GM18508 (cell line): ENCODE data around the gene PRR13.
"Not testable (repeated sequence)": the region's sequence is repeated elsewhere in the genome, so short reads cannot be mapped to it uniquely, and the experiment has no call there.

Source experiments
- ATAC-seq: cut with Tn5 transposase; IDR thresholded peaks from one replicate; pipeline ENCODE4 v1.9.1; 2021; ENCODE audit warnings: moderate number of reproducible peaks; ENCODE audit not compliant: insufficient read depth, unreplicated experiment

The PRR13 gene

DNA sequence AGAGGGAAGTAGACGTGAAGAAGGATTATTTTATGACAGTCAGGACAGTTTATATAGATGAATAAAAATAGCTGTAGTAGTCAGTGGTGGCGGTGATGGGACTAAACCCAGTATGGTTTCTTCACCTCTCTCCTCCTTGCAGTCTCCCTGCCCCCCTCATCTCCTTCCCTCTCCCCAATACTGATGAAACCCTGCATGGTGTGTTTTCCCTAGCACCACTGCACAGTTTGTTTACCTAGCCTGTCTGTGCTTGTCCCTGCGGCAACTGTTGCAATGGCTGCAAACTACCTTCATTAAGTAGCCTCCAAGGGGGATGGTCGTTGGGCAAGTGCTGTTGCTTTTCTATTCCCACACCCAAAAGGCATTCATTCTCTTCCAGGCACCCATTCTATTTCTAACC, 25.1 kb downstream of the PRR13 start:
- no peak for ATAC-seq

DNA sequence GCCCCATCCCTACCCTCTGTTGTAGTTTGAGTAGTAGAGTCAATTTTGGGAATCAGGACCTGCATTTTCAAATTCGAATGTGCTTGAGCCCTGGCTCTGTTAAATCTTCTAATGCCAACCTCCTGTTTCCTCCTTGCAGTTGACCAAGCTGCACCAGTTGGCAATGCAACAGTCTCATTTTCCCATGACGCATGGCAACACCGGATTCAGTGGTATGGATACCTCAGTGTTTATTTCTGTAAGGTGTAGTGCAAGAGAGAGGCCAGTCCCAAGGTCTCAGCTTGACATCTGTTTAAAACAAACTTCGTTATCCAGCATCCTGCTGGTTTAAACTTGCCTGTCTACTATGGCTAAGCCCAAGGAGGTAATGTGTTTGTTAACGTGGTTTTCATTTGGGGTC, 25.5 kb downstream of the PRR13 start:
- ATAC-seq = no peak

DNA sequence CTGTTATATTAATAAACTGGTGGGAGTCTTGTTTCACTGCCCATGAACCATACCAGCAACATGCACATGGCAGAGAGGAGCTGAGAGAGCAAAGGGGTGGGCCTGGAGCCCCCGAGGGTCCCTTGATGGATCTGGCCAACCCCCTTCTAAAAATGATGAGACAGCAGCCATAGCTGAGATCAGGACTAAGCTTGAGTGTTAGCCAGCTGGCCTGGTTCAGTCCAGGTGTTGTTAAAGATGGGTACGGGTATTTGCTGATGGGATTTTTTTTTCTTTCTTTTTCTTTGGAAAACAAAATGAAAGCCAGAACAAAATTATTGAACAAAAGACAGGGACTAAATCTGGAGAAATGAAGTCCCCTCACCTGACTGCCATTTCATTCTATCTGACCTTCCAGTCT, 26.3 kb downstream of the PRR13 start:
- ATAC-seq = no peak

DNA sequence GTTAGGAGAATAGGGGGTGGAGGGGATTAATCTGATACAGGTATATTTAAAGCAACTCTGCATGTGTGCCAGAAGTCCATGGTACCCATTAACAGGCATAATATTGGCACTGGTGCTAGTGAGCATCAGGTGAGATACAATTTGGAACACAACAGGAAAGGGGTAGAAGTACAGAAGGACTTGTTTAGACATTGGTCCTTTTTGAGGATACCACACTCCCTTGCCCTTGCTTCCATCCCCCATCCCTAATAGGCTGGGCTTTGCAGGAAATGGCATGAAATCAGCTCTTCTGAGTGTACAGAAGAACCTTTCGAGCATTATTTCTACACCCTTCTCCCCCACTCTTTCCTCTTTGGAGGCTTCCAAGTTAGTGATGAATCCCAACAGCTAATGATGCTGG, 26.7 kb downstream of the PRR13 start:
- no peak for ATAC-seq

DNA sequence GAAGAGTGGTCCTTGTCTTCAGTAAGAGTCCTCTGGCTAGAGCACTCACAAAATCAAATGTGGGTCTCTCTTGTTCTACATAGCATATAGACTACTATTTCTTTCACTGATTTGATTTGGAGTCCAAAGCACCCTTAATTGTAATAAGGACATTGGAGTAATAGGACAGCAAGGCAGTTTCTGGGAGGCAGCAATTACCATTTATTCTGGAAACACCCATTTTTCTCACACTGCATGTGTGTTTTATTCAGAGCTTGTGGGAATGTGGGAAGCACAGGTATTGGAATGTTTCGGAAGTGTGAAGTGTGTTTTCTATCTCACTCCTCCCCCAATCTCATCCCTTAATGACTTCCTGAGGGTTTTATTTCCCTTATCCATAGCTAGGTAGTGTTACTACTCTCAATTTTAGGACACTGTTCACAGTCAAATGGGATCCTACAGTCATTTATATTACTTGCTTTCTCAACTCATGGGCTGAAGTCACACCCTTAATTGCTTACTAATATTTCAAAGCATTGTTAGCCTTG, 30.6 kb downstream of the PRR13 start:
- no peak for ATAC-seq

DNA sequence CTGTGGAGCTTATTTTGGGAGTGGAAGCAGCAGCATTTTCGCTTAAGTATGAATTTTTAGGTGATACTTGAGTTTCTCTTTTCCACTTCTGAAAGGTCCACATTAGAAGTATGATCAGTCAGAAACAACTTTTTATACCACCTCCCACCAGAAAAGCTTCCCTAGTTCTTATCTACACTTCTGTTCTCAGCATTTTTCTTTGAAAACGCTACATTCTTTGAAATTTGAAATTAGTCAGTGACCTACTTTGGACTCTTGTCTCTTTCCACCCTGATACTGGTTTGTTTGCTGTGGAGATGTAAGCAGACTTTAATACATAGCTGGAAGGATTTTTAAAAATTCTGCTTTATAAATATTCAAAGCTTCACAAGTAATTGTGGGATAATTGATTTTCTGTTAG, 32.5 kb downstream of the PRR13 start:
- no peak for ATAC-seq

DNA sequence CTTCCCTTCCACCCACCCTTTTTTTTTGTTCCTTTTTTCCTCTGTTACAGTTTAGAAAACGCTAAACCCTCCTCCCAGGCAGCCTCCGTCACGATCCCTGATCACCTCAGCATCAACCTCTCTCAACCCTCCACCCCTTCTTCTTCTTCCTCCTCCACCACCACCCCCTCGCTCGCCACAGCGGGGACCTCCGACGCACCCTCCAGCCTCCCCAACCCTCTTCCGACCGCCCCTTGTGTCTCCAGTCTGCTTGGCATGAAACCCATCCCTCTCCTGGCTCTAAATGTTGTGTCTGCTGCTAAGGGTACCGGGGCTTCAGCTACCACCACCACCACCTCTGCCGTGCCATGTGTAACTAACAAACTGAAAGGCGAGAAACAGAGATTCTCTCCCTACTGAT, 33.3 kb downstream of the PRR13 start:
- no peak for ATAC-seq

DNA sequence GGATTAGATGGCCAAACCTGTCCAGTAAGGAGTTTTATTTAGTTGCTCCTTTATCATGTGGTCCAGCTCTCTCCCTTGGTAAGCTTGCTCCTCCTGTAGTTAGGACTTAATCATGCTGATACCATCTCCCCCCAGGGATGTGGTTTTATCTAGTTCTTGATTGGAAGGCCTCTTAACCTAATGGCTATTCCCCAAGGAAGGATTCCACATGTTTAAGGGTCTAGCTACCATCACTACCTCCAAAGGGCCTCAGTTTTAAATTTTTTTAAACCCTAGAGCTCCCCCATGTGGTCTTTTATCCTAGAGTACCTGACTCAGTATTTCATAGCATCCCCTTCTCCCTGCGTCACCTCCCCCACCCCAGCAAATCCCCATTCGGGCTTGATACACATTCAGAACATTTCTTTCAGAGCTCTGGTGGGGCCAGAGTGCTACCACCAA, 35.3 kb downstream of the PRR13 start:
- ATAC-seq = no peak

DNA sequence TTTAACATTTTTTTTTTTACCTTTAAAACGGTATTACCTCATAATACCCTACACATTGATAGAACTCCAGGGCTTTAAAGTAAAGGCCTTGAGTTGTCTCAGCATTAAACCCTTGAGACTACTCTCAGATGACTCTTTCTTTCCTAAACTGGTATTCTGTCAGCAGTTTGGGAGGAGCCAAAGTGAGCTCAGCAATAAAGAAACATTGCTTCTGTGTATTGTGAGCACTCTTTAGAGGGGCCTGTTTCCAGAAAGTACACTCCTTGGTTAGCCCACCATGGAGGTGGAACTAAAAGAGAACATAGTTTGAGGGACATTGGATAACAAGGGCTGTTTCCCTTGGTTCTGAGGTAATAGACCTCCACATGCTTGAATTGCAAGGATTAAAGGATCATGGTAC, 37.3 kb downstream of the PRR13 start:
- no peak for ATAC-seq

DNA sequence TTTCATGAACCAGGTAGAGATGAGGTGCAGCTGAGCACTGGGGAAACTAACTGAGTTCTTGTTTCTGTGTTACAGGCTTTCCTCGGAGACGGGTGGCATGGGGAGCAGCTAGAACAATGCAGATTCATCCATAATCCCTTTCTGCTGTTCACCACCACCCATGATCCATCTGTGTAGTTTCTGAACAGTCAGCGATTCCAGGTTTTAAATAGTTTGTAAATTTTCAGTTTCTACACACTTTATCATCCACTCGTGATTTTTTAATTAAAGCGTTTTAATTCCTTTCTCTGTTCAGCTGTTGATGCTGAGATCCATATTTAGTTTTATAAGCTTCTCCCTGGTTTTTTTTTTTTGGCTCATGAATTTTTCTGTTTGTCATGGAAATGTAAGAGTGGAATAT, 37.8 kb downstream of the PRR13 start:
- ATAC-seq = no peak

DNA sequence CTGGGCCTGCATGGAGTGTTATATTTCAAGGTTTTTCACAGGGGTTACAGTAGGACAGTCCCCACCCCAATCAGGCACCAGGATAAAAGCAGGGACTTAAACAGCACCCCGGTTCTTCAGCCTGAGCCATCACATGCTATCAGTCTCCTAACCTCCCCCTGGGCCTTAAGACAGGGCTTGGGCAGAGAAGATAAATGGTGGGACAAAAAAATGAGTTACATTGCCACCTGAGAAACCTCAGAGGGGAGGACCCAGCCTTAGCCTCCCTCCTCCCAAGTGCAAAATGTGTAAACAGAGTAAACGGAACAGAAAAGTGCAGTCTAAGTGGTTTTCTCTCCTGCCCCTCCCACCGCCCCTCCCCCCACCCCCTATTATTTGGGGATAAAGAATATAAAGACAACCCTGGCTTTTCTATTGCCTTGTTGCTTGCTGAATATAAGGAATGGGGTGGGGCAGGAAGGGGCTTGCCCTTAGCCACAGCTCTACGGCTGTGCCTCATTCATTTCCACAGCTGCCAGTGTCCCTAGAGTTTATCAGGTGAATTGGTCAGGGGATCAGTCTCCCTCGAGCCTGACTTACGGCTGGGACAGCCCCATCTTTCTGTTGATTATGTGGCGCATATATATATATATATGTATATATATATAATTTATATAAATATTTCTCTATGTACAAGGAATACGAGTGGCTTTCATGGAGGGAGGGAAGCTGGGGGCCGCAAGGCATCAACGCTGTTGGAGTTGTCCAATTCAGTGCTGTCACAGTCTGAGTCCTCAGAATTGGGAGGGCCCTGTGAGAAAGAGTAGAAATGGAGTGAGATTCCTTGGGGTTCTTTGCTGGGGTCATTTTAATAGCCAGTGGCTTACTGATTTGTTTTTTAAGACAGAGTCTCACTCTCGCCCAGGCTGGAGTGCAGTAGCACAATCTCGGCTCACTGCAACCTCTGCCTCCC, 39.2 kb downstream of the PRR13 start:
- ATAC-seq = no peak

DNA sequence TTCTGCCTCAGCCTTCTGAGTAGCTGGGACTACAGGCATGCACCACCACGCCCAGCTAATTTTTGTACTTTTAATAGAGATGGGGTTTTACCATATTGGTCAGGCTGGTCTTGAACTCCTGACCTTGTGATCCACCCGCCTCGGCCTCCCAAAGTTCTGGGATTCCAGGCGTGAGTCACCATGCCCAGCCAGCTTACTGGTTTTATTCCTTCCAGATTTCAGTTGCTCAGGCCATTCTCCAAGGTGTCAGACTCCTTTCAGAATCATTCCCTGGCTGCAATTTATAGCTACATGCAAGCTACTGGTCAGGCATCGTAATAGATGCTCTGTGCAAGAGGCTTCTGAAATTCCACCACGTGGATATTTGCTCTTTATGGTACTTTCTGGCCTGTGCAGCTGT, 39.9 kb downstream of the PRR13 start:
- ATAC-seq = not testable (repeated sequence)

DNA sequence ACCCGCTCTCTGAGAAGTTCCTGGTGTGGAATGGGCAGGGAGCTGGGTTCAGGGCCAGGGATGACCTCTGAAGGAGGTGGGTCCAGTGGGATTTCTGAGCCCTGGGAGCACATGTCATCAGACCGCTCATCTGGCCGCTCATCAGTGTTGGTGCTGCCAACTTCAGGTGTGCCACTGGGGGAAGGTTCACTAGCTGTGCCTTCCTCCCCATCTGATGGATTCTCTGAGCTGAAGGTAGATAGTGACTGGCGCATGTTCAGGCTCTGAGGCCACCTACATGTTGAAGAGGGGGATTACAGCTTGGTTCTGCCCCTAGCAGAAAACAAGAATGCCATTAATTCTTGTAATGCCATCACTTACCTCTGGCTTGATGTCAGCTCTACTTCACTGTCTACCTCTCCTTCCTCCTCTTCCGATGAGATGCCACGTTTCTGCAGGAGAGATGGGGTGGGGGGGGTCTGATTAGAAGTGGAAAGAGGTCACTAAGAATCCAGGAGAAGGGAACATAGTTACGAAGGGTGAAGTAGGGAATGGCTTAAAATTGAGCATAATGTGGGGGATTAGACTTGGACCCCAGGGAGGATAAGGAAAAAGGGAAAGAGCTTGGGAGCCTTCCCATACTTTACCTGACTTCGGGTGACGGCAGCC, 40.5 kb downstream of the PRR13 start:
- ATAC-seq = no peak

DNA sequence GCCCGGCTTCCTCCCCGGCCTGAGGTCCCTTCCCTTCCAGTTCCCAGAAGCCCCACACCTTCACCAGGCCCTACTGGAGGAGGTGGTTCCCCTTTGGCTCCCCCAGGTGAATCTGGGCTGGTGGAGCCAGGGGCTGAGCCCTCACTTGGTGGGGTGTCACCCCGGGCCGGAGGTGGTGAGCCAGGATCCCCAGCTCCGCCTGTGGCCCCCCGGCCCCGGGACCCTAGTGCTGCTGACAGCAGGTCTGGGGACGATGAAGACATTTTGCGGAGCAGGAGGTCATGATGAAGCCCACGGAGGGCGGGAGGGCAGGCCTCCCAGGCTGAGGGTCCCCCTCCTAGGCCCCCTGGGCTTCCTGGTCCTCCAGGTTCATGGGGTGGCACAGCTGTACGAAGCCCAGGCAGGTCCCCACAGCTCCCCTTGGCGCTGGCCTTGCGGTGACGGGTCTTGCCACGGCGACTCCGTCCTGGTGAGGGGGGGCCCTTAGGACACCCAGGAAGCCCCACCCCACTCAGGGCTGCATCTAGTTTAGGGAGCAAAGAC, 41.2 kb downstream of the PRR13 start:
- ATAC-seq = no peak

DNA sequence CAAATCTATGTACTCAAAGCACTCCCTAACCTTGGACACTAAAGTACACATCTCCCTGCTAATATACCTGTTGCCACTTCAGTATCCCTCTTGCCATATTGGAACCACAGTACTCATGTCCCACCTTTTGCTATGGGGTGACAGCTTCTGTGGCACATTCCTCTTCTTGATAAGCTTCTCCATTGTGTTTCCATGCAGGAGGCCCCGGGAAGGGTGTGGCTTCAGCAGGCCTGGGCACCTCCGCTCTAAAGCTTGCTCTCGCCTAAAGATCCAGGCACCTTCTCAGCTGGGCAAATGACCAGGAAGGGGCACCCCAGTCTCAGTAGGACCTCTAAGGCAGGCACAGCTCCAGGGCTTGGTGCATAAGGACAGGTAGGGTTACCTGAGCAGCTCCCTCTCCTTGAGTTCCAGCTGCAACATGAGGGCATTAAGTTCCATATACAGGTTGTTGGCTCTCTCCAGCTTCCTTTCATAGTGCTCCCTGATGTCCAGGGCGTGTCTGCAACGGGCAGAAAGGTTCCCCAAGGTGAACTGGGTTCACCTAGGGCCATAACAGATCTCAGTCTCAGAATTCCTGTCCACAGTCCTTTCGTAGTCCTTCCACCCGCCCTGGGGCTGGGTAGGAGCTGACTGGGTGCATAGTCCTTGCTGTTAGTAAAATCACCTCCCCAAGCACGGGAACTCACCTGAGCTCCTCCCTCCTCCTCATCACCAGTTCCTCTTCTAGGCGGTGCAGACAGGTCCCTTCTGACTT, 41.9 kb downstream of the PRR13 start:
- no peak for ATAC-seq

DNA sequence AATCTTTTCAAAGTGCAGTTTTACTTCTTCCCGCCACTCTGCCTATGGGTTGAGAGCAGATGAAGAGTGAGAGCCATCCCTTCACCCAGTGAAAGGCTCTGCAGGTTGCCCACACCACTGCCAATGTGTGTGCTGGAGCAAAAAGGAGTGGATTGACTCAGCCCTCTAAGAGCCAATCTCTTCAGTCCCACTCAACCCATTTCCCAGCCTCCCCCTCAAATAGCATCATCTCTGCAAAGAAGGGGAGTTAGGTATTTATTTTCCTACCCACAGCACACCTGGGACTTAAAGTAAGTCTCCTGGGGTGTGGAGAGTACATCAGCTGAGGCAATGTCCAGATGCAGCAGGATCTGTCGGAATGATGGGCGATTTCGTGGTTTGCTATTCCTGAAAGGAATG, 42.4 kb downstream of the PRR13 start:
- no peak for ATAC-seq

DNA sequence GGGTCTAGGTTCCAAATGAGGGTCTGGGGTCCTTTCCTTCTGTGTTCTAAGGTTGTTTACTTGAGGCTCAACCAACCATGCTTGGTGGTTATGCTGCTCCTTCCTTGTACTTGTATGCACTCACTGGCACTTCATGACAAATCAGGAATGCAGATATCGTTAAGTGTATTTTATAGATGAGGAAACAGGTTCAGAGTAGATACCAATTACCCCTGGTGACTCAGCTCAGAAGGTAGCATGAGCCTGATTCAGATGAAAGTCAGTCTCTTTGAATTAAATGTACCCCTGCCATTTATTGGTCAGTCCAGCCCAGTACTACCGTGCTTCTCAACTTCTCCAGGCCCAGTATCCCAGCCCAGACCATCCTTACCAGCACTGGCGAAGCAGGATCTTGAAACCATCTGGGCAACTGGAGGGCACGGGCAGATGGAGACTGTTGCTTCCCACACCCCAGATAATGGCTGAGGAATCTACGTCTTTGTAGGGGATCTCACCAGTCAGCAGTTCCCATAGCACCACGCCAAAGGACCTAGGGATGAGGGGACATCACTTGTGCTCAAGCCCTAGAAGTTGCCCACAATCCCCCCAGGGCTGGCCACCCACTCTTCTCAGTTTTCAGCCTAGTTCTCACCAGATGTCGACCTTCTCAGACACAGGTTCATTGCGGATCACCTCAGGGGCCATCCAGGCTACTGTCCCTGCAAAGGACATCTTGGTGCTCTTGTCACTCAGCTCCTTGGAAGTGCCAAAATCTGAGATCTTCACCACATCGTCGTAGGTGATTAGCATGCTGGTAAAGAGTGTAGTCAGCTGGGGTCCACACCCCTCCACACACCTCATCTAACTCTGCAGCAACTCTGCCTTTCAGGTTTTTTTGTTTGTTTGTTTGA, 43.4 kb downstream of the PRR13 start:
- ATAC-seq = no peak

DNA sequence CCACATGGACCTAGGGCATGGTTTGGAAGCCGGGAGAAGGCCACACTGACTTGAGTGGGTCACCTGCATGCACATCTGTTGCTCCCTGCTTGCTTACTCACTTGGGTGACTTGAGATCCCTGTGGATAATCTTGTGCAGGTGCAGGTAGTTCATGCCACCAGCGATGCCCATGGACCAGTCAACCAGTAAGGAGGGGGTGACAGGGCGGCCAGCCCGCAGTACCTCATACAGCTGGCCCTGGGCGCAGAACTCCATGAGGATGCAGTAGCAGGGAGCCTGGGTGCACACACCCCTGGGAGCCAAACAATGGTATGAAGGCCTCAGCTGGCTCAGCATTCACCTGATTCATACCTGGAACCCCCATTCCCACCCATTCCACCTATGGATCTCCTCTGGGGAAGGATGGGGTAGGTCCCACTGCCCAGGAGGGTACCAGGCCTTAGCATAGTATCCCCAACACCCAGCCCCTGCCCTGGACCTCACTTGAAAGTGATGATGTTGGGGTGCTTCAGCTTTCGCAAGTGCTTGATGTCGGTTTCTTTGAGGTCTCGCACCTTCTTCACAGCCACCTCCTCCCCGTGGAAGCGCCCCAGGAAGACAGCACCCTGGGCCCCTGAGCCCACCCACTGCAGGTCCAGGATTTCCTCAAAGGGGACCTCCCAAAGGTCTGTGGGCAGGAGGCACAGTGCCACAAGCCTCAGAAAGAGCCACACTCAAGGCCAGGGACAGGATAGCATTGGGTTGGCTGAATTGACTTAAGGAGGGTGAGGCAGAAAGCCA, 44.6 kb downstream of the PRR13 start:
- ATAC-seq = no peak
